ENCODE measurements around the gene BDKRB1.

DNA sequence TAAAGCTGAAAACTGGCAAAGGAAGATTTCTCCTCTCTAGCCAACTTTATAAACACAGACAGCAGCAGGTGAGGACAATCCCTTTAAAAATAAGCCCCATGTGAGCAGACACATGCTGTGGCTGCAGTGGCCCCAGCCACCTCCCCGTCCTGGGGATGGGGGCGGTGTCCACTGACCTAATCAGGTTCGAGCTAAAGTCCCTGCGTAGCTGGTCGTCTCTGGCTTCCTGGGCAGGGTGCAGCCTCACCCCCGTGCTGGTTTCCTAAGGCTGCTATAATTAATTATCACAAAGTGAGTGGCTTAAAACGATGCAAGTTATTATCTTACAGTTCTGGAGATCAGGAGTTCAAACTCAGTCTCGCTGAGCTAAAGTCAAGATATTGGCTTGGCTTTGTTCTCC, 1.0 kb downstream of the BDKRB1 start:
- TF ChIP-seq CTCF (IDR thresholded peaks at IDR 0.05; ENCODE audit: insufficient read depth, low read length, poor library complexity, severe bottlenecking): no peak
- no peak for TF ChIP-seq EZH2phosphoT487 (conservative IDR thresholded peaks at IDR 0.05; ENCODE audit: low read length)
